ENCODE data around the gene VPS4A. TPM values are rescaled to one million over a fixed set of nuclear protein-coding genes. Genes with fewer than 3 reads are reported as not detected.
"Not testable (repeated sequence)": the region's sequence is repeated elsewhere in the genome, so short reads cannot be mapped to it uniquely, and the experiment has no call there.

Gene VPS4A
- total and polyA plus RNA-seq, 10 of the 15 experiments (the other 5 are each of a cell fraction or from before 2014, with no cell fraction given): 5.2 to 36.3 (median 21.4) TPM

- H4K20me1 ChIP-seq (ENCODE audit: control insufficient read depth, insufficient read depth): no peaks in the 10 kb centered on the region
- RAD21 ChIA-PET (ENCODE audit: unreplicated experiment): no interaction called here
- no peak for TF ChIP-seq IKZF2 (IDR thresholded peaks at IDR 0.05)
- TF ChIP-seq SUPT20H (IDR thresholded peaks at IDR 0.05; ENCODE audit: borderline replicate concordance, control insufficient read depth, low read depth, low read length): no peak
- no peaks in the 10 kb centered on the region for H3K27me3 ChIP-seq (replicated peaks in 1 of 2; ENCODE audit: control insufficient read depth in 2 of 2, insufficient read depth in 2 of 2, low read length in 1 of 2)
- ATAC-seq (no peak), FAIRE-seq (no peak), DNase-seq (ENCODE audit: low read depth, low spot score) (no peak)
- H3K4me3 ChIP-seq: no peak overlapping the region
- intact Hi-C loops (cut with micrococcal nuclease; ENCODE audit: unreplicated experiment) (no loop called here), in situ Hi-C loops (cut with MboI) (no loop called here)
- H3K36me3 ChIP-seq (ENCODE audit: control insufficient read depth in 2 of 2, insufficient read depth in 2 of 2, low read length in 1 of 2): peaks cover 0 to 3% of the 10 kb centered on the region in 2 experiments; a peak in 2 of 4 replicates
- H3K79me2 ChIP-seq (ENCODE audit: control insufficient read depth, insufficient read depth, low read length): no peaks in the 10 kb centered on the region
- H3K27ac ChIP-seq (ENCODE audit: control insufficient read depth, insufficient read depth): no peak overlapping the region
- WGBS (ENCODE audit: insufficient coverage, insufficient replicate concordance, low lambda C conversion rate, missing lambda C conversion rate): 91% methylated on average over 6 of the region's 6 CpGs
- no peak overlapping the region for H3K4me2 ChIP-seq (ENCODE audit: control insufficient read depth, insufficient read depth)
- CTCF ChIA-PET: interaction anchor here (1.3 kb wide), 1 partner anchor 403 kb away, joined by 4 read pairs; the partner anchor contains the start of gene NOB1
- no peaks in the 10 kb centered on the region for H3K9me3 ChIP-seq (replicated peaks; ENCODE audit: control insufficient read depth, insufficient read depth, low read length)
- no peak overlapping the region for H2AFZ ChIP-seq (ENCODE audit: control insufficient read depth, low read depth, low read length)
- POLR2A ChIA-PET: interaction anchor here (0.5 kb wide), 1 partner anchor 306 kb away, joined by 4 read pairs; no protein-coding TSS in a partner anchor
- H3K4me1 ChIP-seq (ENCODE audit: control insufficient read depth, insufficient read depth, low read length): peaks cover 7% of the 10 kb centered on the region
- no TSS peak for BruUV-seq (replicated peaks)
- SMC1A ChIA-PET (ENCODE audit: uncharacterized antibody, unreplicated experiment): no interaction called here
- no peak overlapping the region for H3K9ac ChIP-seq (ENCODE audit: control insufficient read depth, insufficient read depth, low read length)
These were observed 39.5 kb downstream of the VPS4A start for GRCh38 chr16:69350536-69351133.

GRCh38 chr16:69351309-69352027, 40.3 kb downstream of the VPS4A start, which contains the start of gene TMED6:
Gene TMED6 (minus strand): TSS chr16:69351786. CDS start chr16:69351753, 33 bp downstream.
- H3K27ac ChIP-seq (ENCODE audit: control insufficient read depth, insufficient read depth): no peak within 1 kb of the TSS
- WGBS (ENCODE audit: insufficient coverage, insufficient replicate concordance, low lambda C conversion rate, missing lambda C conversion rate): 95% methylated on average over 12 of the region's 12 CpGs
- H3K4me3 ChIP-seq: no peak within 1 kb of the TSS
- no peak within 1 kb of the TSS for H2AFZ ChIP-seq (ENCODE audit: control insufficient read depth, low read depth, low read length)
- ChIA-PET RAD21 (ENCODE audit: unreplicated experiment) (interaction anchor here (0.6 kb wide), 1 partner anchor 244 kb away, joined by 6 read pairs; no protein-coding TSS in a partner anchor), POLR2A (interaction anchor here (0.6 kb wide), 1 partner anchor 46 kb away, joined by 4 read pairs; no protein-coding TSS in a partner anchor), SMC1A (ENCODE audit: uncharacterized antibody, unreplicated experiment) (interaction anchor here (1.0 kb wide), 1 partner anchor 11 kb away, joined by 3 read pairs; no protein-coding TSS in a partner anchor), CTCF (interaction anchor here (1.3 kb wide), 1 partner anchor 403 kb away, joined by 4 read pairs; the partner anchor contains the start of gene NOB1)
- no peak within 1 kb of the TSS for H3K9ac ChIP-seq (ENCODE audit: control insufficient read depth, insufficient read depth, low read length)
- H3K4me2 ChIP-seq (ENCODE audit: control insufficient read depth, insufficient read depth): no peak within 1 kb of the TSS
- H3K36me3 ChIP-seq (ENCODE audit: control insufficient read depth in 2 of 2, insufficient read depth in 2 of 2, low read length in 1 of 2): peaks cover 0 to 4% of the 10 kb centered on the region in 2 experiments; a peak in 3 of 4 replicates
- no peak for TF ChIP-seq RFX5 (IDR thresholded peaks at IDR 0.05; ENCODE audit: low read depth, low read length)
- TF ChIP-seq NR2F1 (conservative IDR thresholded peaks at IDR 0.05): no peak
- TF ChIP-seq BMI1 (IDR thresholded peaks at IDR 0.05; ENCODE audit: borderline replicate concordance): no peak
- no peak for TF ChIP-seq GATAD2B (conservative IDR thresholded peaks at IDR 0.05; ENCODE audit: low read depth)
- no peak for TF ChIP-seq SMAD1 (IDR thresholded peaks at IDR 0.05; ENCODE audit: low read depth, partially characterized antibody)
- no peak for TF ChIP-seq ZNF622 (IDR thresholded peaks at IDR 0.05)
- TF ChIP-seq EP300 (IDR thresholded peaks at IDR 0.05; ENCODE audit: borderline replicate concordance in 1 of 2, control insufficient read depth in 1 of 2, low read depth in 2 of 2, low read length in 2 of 2): no peak
- ATAC-seq: no peak
- intact Hi-C loops (cut with micrococcal nuclease; ENCODE audit: unreplicated experiment) (no loop called here), in situ Hi-C loops (cut with MboI) (no loop called here)
- no peaks in the 10 kb centered on the region for H4K20me1 ChIP-seq (ENCODE audit: control insufficient read depth, insufficient read depth)
- DNase-seq (ENCODE audit: low read depth, low spot score): no peak
- no TSS peak for BruUV-seq (replicated peaks)
- no peak for FAIRE-seq
- H3K4me1 ChIP-seq (ENCODE audit: control insufficient read depth, insufficient read depth, low read length): no peaks in the 10 kb centered on the region; the same call in 1 of the 2 replicates
- no peaks in the 10 kb centered on the region for H3K79me2 ChIP-seq (ENCODE audit: control insufficient read depth, insufficient read depth, low read length)
- H3K27me3 ChIP-seq (replicated peaks in 1 of 2; ENCODE audit: control insufficient read depth in 2 of 2, insufficient read depth in 2 of 2, low read length in 1 of 2): no peaks in the 10 kb centered on the region
- no peaks in the 10 kb centered on the region for H3K9me3 ChIP-seq (replicated peaks; ENCODE audit: control insufficient read depth, insufficient read depth, low read length)

DNA sequence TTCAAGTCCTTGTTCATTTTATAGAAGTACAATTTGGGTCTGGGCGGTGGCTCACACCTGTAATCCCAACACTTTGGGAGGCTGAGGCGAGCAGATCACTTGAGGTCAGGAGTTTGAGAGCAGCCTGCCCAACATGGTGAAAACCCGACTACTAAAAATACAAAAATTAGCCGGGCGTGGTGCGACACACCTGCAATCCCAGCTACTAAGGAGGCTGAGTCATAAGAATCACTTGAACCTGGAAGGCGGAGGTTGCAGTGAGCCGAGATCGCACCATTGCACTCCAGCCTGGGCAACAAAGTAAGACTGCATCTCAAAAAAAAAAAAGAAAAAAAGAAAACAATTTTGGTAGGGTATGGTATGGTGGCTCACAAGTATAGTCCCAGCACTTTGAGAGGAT, 48.9 kb downstream of the VPS4A start:
- intact Hi-C loops (cut with micrococcal nuclease; ENCODE audit: unreplicated experiment); H3K4me3 ChIP-seq; CTCF ChIA-PET; H3K27me3 ChIP-seq (replicated peaks in 1 of 2; ENCODE audit: control insufficient read depth in 2 of 2, insufficient read depth in 2 of 2, low read length in 1 of 2); H3K9ac ChIP-seq (ENCODE audit: control insufficient read depth, insufficient read depth, low read length); H3K4me2 ChIP-seq (ENCODE audit: control insufficient read depth, insufficient read depth); POLR2A ChIA-PET; in situ Hi-C loops (cut with MboI); H3K79me2 ChIP-seq (ENCODE audit: control insufficient read depth, insufficient read depth, low read length); FAIRE-seq; H3K4me1 ChIP-seq (ENCODE audit: control insufficient read depth, insufficient read depth, low read length); H2AFZ ChIP-seq (ENCODE audit: control insufficient read depth, low read depth, low read length); ATAC-seq; RAD21 ChIA-PET (ENCODE audit: unreplicated experiment); H3K36me3 ChIP-seq (ENCODE audit: control insufficient read depth in 2 of 2, insufficient read depth in 2 of 2, low read length in 1 of 2); BruUV-seq (replicated peaks); SMC1A ChIA-PET (ENCODE audit: uncharacterized antibody, unreplicated experiment); DNase-seq (ENCODE audit: low read depth, low spot score); H3K9me3 ChIP-seq (replicated peaks; ENCODE audit: control insufficient read depth, insufficient read depth, low read length); H3K27ac ChIP-seq (ENCODE audit: control insufficient read depth, insufficient read depth); H4K20me1 ChIP-seq (ENCODE audit: control insufficient read depth, insufficient read depth): not testable (repeated sequence)
- 52% methylated on average over 8 of the region's 9 CpGs for WGBS (ENCODE audit: insufficient coverage, insufficient replicate concordance, low lambda C conversion rate, missing lambda C conversion rate)

Measured in GM12878 (cell line).